Karpas-422 (cell line): ENCODE data around the gene TP53TG3C. TPM values are rescaled to one million over a fixed set of nuclear protein-coding genes. Genes with fewer than 3 reads are reported as not detected.
"Not testable (repeated sequence)": the region's sequence is repeated elsewhere in the genome, so short reads cannot be mapped to it uniquely, and the experiment has no call there.

ENCODE experiments used
- DNase-seq: peaks from one replicate; pipeline ENCODE4 v3.0.0-alpha.2; 2015
- H2AFZ ChIP-seq: fragments of 200-600 bp; sonication (generic); 2 replicates; pipeline ENCODE4 v1.6.1; 2014; ENCODE audit warnings: antibody characterized with exemption, low read length, mixed read lengths
- H3K27ac ChIP-seq: fragments of 200-600 bp; sonication (generic); 2 replicates; pipeline ENCODE4 v1.5.1; 2014; ENCODE audit warnings: mild to moderate bottlenecking, low read length, moderate library complexity
- H3K27me3 ChIP-seq: fragments of 200-600 bp; sonication (generic); 2 replicates; pipeline ENCODE4 v1.6.1; 2014; ENCODE audit warnings: low read length, mixed read lengths
- H3K36me3 ChIP-seq: fragments of 200-600 bp; sonication (generic); 2 replicates; pipeline ENCODE4 v1.6.1; 2014; ENCODE audit warnings: low read length, mixed read lengths; ENCODE audit not compliant: insufficient read depth
- H3K4me1 ChIP-seq: fragments of 200-600 bp; sonication (generic); 2 replicates; pipeline ENCODE4 v1.6.1; 2014; ENCODE audit warnings: mild to moderate bottlenecking, low read length, mixed read lengths
- H3K4me2 ChIP-seq: fragments of 200-600 bp; sonication (generic); 2 replicates; pipeline ENCODE4 v1.6.1; 2014; ENCODE audit warnings: low read length, low read depth, mild to moderate bottlenecking; ENCODE audit not compliant: poor library complexity, severe bottlenecking
- H3K4me3 ChIP-seq: fragments of 200-600 bp; sonication (generic); 2 replicates; pipeline ENCODE4 v1.5.1; 2014; ENCODE audit warnings: mild to moderate bottlenecking, antibody characterized with exemption, low read length, mixed read lengths
- H3K79me2 ChIP-seq: fragments of 200-600 bp; sonication (generic); 2 replicates; pipeline ENCODE4 v1.6.1; 2014; ENCODE audit warnings: mild to moderate bottlenecking, low read length, mixed read lengths
- H3K9ac ChIP-seq: fragments of 200-600 bp; sonication (generic); 2 replicates; pipeline ENCODE4 v1.6.0; 2014; ENCODE audit warnings: low read length
- H3K9me2 ChIP-seq: fragments of 200-600 bp; sonication (generic), shearing (Covaris generic); replicated peaks from 2 replicates; pipeline ENCODE4 v1.6.0; 2014; ENCODE audit warnings: mild to moderate bottlenecking, low read length, moderate library complexity; ENCODE audit not compliant: insufficient read depth
- H3K9me3 ChIP-seq: fragments of 300-700, 200-600 bp; sonication (generic); 2 replicates; pipeline ENCODE4 v1.6.1; 2014; ENCODE audit warnings: low read length, mixed read lengths
- H4K20me1 ChIP-seq: fragments of 200-600 bp; sonication (generic); 2 replicates; pipeline ENCODE4 v1.6.1; 2014; ENCODE audit warnings: mild to moderate bottlenecking, antibody characterized with exemption, low read length, low read depth; ENCODE audit not compliant: insufficient read depth
- small RNA-seq: library from RNA; depleted of rRNA; stranded (forward); fragments of <200 nt; gene quantifications from one replicate; pipeline ENCODE3, GENCODE V24; 2014
- total RNA-seq: library from RNA; depleted of rRNA; stranded (reverse); fragments of >200 nt; shearing (Covaris generic); gene quantifications from 2 replicates; pipeline ENCODE4 v1.2.3, GENCODE V29; 2014; ENCODE audit warnings: low replicate concordance; rRNA removed

Gene TP53TG3C, protein sequence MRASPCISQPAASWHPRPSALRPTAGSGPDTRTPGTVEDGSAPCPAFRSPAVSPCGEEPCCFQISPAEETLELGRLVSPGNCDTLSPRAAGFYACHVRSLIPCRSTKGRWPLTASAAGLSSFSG
- not detected in 2 replicates for total RNA-seq

DNA sequence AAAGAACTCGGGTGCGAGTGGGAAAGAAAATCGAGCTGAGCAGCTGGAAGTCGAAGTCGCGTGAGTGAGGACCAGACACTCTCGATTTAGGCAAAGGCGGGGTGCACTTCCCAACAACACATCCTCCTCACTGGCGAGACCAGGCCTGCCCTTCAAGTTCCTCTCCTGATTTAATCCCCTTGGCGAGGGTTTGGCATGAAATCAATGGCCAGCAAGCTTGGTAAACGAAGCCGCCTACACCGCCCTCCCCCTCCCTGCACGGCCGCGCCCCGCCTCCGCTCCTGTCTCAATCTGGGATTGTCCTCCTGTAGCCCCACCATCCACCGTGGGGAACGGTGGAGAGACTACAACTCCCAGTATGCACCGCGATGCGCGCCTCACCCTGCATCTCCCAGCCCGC is at the start of gene TP53TG3C:
Gene TP53TG3C (plus strand): TSS at position 301 of the 400 bp plus-strand sequence. CDS start 68 bp downstream, at position 369.
- not testable (repeated sequence) for H4K20me1 ChIP-seq, H2AFZ ChIP-seq, H3K27ac ChIP-seq, H3K36me3 ChIP-seq, H3K4me3 ChIP-seq, H3K4me1 ChIP-seq, H3K79me2 ChIP-seq, DNase-seq, H3K9ac ChIP-seq, H3K9me2 ChIP-seq, H3K4me2 ChIP-seq, H3K27me3 ChIP-seq, H3K9me3 ChIP-seq

Small RNA genes lying within 50 kb of the gene (small RNA-seq; reads per million reads assigned to genes)
- gene AC138869.1, result not detected

Other genes with a start within 250 kb of the TP53TG3C start
- not detected in 2 replicates for gene TP53TG3E, start 110.1 kb downstream of the TP53TG3C start, total RNA-seq
- gene TP53TG3B, start 166.6 kb downstream of the TP53TG3C start, total RNA-seq, result not detected in 2 replicates